HepG2 (cell line): ENCODE measurements around the gene DNM1L. TPM values are rescaled to one million over a fixed set of nuclear protein-coding genes. Genes with fewer than 3 reads are reported as not detected.

Experiments
- ATAC-seq: fragments of 200-7000 bp; cut with Tn5 transposase; 3 replicates; pipeline ENCODE4 v1.9.1; 2020; ENCODE audit warnings: mild to moderate bottlenecking, moderate library complexity
- BruUV-seq: library from RNA; stranded (reverse); fragments of 400-500 nt; replicated peaks from 2 replicates; lab custom pipeline; 2021; lab: Mats Ljungman, UMichigan
- CTCF ChIA-PET: fragments of 300-600 bp; formaldehyde crosslinking; extraction: SDS; loops from one replicate; lab custom pipeline; 2021; ENCODE audit warnings: low total read pairs, inconsistent platforms, low intra/inter-chr PET ratio; lab: Yijun Ruan, JAX
- POLR2A ChIA-PET: fragments of 350-600 bp; sonication (Branson Sonifier 250); formaldehyde crosslinking; loops from one replicate; lab custom pipeline; 2020; ENCODE audit warnings: antibody characterized with exemption, inconsistent platforms; lab: Yijun Ruan, JAX
- DNase-seq: peaks from one replicate; pipeline ENCODE4 v3.0.0-alpha.2; 2015; ENCODE audit warnings: low spot score
- FAIRE-seq: peaks from 3 replicates; lab custom pipeline; 2011; peaks lifted over from hg19 to GRCh38; lab: Jason Lieb, UNC
- H2AFZ ChIP-seq: one replicate; pipeline ENCODE4 v1.6.1; 2011; ENCODE audit warnings: low read length, inconsistent platforms
- H3K27ac ChIP-seq: fragments of 300-600 bp; 3 replicates; pipeline ENCODE4 v1.8.0; 2011; ENCODE audit warnings: mixed run types, mild to moderate bottlenecking, mixed read lengths, low read length, inconsistent platforms; ENCODE audit not compliant: insufficient read depth; ENCODE audit errors: extremely low read length
- H3K27me3 ChIP-seq, 2 experiments: fragments of 200-600 bp in 1 of 2; 2 replicates in 1 of 2; 3 replicates in 1 of 2; pipeline versions ENCODE4 v1.6.0 to v1.8.0; 2011; ENCODE audit warnings: low read length in 2 of 2, mild to moderate bottlenecking in 2 of 2, moderate library complexity in 2 of 2, inconsistent platforms in 1 of 2; ENCODE audit not compliant: insufficient read depth in 2 of 2, control insufficient read depth in 1 of 2
- H3K36me3 ChIP-seq, 2 experiments: fragments of 200-600 bp in 1 of 2; replicated peaks in 1 of 2; 2 replicates in 1 of 2; 3 replicates in 1 of 2; pipeline versions ENCODE4 v1.5.1 to v1.8.0; 2011; ENCODE audit warnings: low read length in 2 of 2, inconsistent platforms in 1 of 2; ENCODE audit not compliant: insufficient read depth in 2 of 2, control insufficient read depth in 1 of 2
- H3K4me1 ChIP-seq: 2 replicates; pipeline ENCODE4 v1.5.1; 2012; ENCODE audit warnings: low read length, inconsistent platforms; ENCODE audit not compliant: insufficient read depth
- H3K4me2 ChIP-seq: 2 replicates; pipeline ENCODE4 v1.6.0; 2011; ENCODE audit warnings: low read depth, low read length, inconsistent platforms
- H3K4me3 ChIP-seq, 3 experiments: fragments of 200-600 bp in 1 of 3; sonication (generic), shearing (Covaris generic) in 1 of 3; replicated peaks in 1 of 3; 2 replicates each; pipeline ENCODE4 v1.5.1; 2011 to 2016; ENCODE audit warnings: low read length in 3 of 3, inconsistent platforms in 2 of 3, low read depth in 2 of 3, mild to moderate bottlenecking in 2 of 3, control low read depth in 1 of 3, mixed read lengths in 1 of 3; ENCODE audit not compliant: insufficient read depth in 1 of 3
- H3K79me2 ChIP-seq: one replicate; pipeline ENCODE4 v1.6.1; 2011; ENCODE audit warnings: low read length, inconsistent platforms; ENCODE audit not compliant: insufficient read depth
- H3K9ac ChIP-seq: 2 replicates; pipeline ENCODE4 v1.6.0; 2011; ENCODE audit warnings: mild to moderate bottlenecking, low read depth, low read length, inconsistent platforms; ENCODE audit not compliant: insufficient read depth
- H3K9me3 ChIP-seq: 2 replicates; pipeline ENCODE4 v1.5.1; 2012; ENCODE audit warnings: mild to moderate bottlenecking, low read length
- H4K20me1 ChIP-seq: 2 replicates; pipeline ENCODE4 v1.6.0; 2011; ENCODE audit warnings: inconsistent platforms, mild to moderate bottlenecking, low read length, moderate library complexity; ENCODE audit not compliant: insufficient read depth
- CBX1 ChIP-seq: IDR thresholded peaks from one replicate; pipeline ENCODE4 v1.6.1; 2016; ENCODE audit warnings: antibody characterized with exemption, low read depth
- GZF1 ChIP-seq: sonication (generic); formaldehyde crosslinking; IDR thresholded peaks from 2 replicates; pipeline ENCODE4 v1.5.1; 2020; ENCODE audit warnings: mild to moderate bottlenecking, missing genetic modification reagents
- HOXA9 ChIP-seq: sonication (generic); formaldehyde crosslinking; IDR thresholded peaks from 2 replicates; pipeline ENCODE4 v1.8.1; 2022; ENCODE audit warnings: missing genetic modification reagents, mild to moderate bottlenecking, moderate library complexity, borderline replicate concordance
- MTF2 ChIP-seq: sonication (generic); formaldehyde crosslinking; IDR thresholded peaks from 2 replicates; pipeline ENCODE4 v1.5.0; 2020; ENCODE audit warnings: missing genetic modification reagents, borderline replicate concordance
- NFYC ChIP-seq: IDR thresholded peaks from 2 replicates; pipeline ENCODE4 v1.6.1; 2016; ENCODE audit warnings: missing genetic modification reagents, missing compliant biosample characterization
- RNF2 ChIP-seq: fragments of 450-650 bp; conservative IDR thresholded peaks from 2 replicates; pipeline ENCODE4 v1.6.1; 2016; ENCODE audit warnings: low read depth
- SIX1 ChIP-seq: sonication (generic); formaldehyde crosslinking; IDR thresholded peaks from 2 replicates; pipeline ENCODE4 v1.4.0; 2020; ENCODE audit warnings: missing genetic modification reagents, borderline replicate concordance
- ZNF33B ChIP-seq: sonication (generic); formaldehyde crosslinking; IDR thresholded peaks from 2 replicates; pipeline ENCODE4 v1.5.1; 2020; ENCODE audit warnings: mild to moderate bottlenecking, missing genetic modification reagents
- ZNF451 ChIP-seq: sonication (generic); formaldehyde crosslinking; IDR thresholded peaks from 2 replicates; pipeline ENCODE4 v1.5.0; 2020; ENCODE audit warnings: mild to moderate bottlenecking, missing genetic modification reagents
- ZNF543 ChIP-seq: sonication (generic); formaldehyde crosslinking; IDR thresholded peaks from 2 replicates; pipeline ENCODE4 v1.4.0; 2020; ENCODE audit warnings: mild to moderate bottlenecking, missing genetic modification reagents
- WGBS: methylation state at CpG from one replicate; pipeline ENCODE4 v1.1.6; 2017; ENCODE audit warnings: low lambda C conversion rate; 5-methylcytosine and 5-hydroxymethylcytosine counted together
- in situ Hi-C: cut with HindIII; loops from 2 replicates; pipeline ENCODE4 v1.10.0; 2017; ENCODE audit warnings: low pct_unique_long_range_greater_than_20kb; ENCODE audit not compliant: extremely low pct_ligation_motif_present
- intact Hi-C: fragments of 100-400 bp; cut with micrococcal nuclease; formaldehyde crosslinking; loops from one replicate; pipeline ENCODE4 v1.10.0; 2022; ENCODE audit not compliant: unreplicated experiment
- polyA plus RNA-seq, 8 experiments: library from polyadenylated mRNA; depleted of rRNA in 3 of 8; stranded (reverse) in 7 of 8; unstranded in 1 of 8; fragments of >200 nt; fragmentation: Illumina TruSeq in 4 of 8; extraction: Trizol in 4 of 8; gene quantifications; 2 replicates each; pipeline versions ENCODE4 v1.2.1 to v1.2.3, GENCODE V29; 2011 to 2016; ENCODE audit warnings: low read depth in 4 of 8, missing spikeins in 1 of 8, mixed read lengths in 1 of 8; ENCODE audit not compliant: insufficient read depth in 1 of 8
- total RNA-seq, 5 experiments: library from RNA; depleted of rRNA; stranded (reverse); fragments of >200 nt; fragmentation: Illumina TruSeq; extraction: Trizol; gene quantifications; 2 replicates each; pipeline ENCODE4 v1.2.3, GENCODE V29; 2016; ENCODE audit warnings: low read depth in 1 of 5
- TF ChIP-seq, protein P1 (sequence below): IDR thresholded peaks from 2 replicates; pipeline ENCODE4 v1.6.1; 2016; ENCODE audit warnings: missing compliant biosample characterization, missing genetic modification reagents, borderline replicate concordance
- TF ChIP-seq, protein P2 (sequence below): fragments of 450-650 bp; IDR thresholded peaks from 2 replicates; pipeline ENCODE4 v1.6.1; 2017; ENCODE audit warnings: mild to moderate bottlenecking
- TF ChIP-seq, protein P3 (sequence below), 2 experiments: sonication (generic) in 1 of 2; formaldehyde crosslinking in 1 of 2; IDR thresholded peaks; 2 replicates each; pipeline versions ENCODE4 v1.4.0 to v1.6.1; 2018 to 2020; ENCODE audit warnings: missing genetic modification reagents in 2 of 2, borderline replicate concordance in 1 of 2, low read depth in 1 of 2, mild to moderate bottlenecking in 1 of 2, missing biosample characterization in 1 of 2
- TF ChIP-seq, protein P4 (sequence below): sonication (generic); formaldehyde crosslinking; IDR thresholded peaks from 2 replicates; pipeline ENCODE4 v1.5.0; 2020; ENCODE audit warnings: missing genetic modification reagents

The DNM1L gene
- total and polyA plus RNA-seq, 2 of the 13 experiments (the other 11 are each of a cell fraction or from before 2014, with no cell fraction given): 35.9 to 65.8 TPM

DNA sequence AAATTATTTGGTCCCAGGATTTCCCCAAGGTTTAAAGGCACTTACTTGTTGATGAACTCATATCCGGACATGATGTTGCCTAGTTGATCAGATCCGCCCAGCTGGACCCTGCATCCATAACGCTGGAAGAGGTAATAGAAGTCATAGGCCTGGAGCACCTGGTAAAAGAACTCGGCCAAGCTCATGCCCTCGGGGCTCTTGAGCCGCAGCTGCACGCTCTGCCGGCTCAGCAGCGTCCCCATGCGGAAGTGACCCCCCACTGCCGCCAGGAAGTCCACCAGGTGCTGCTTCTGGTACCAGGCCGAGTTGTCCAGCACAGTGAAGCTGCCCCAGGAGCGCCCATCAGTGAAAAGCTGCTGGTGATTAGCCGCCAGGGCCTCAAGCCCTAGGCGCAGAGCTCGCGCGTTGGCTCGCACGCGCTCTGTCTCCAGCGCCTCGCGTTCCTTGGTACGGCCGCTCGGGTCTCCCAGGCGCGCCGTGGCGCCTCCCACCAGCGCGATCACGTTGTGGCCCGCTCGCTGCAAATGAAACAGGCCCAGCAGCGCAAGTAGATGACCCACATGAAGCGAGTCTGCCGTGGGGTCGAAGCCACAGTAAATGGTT lies 76.1 kb downstream of the DNM1L start:
- Histone ChIP-seq H3K27me3 (no peaks in the 10 kb centered on the region; a peak in 1 of 5 replicates), H3K4me2 (peak overlapping the region; percentile 80), H3K9me3 (no peaks in the 10 kb centered on the region), H4K20me1 (no peaks in the 10 kb centered on the region), H3K79me2 (peaks cover 29% of the 10 kb centered on the region), H3K4me3 (peak overlapping the region; percentile 86 to 95 (median 91)), H3K36me3 (peaks cover 5 to 22% of the 10 kb centered on the region in 2 experiments; a peak in 4 of 5 replicates), H3K9ac (peak overlapping the region; percentile 90), H3K27ac (peak overlapping the region; percentile 76), H3K4me1 (peaks cover 30% of the 10 kb centered on the region), H2AFZ (peak overlapping the region; percentile 55)
- POLR2A ChIA-PET: interaction anchor here (0.7 to 2.0 kb wide), 15 partner anchors 11 to 1267 kb away, joined by 3 to 31 read pairs (median 3); partner anchors contain the start of genes ALG10, DNM1L, ETFBKMT and FGD4
- intact Hi-C loops: loop anchor here (1.0 to 10.0 kb wide), 4 partner anchors 110 to 1267 kb away; partner anchors contain the start of gene ALG10
- TSS peak; percentile 85 for BruUV-seq
- in situ Hi-C loops: loop anchor here (5.0 to 25.0 kb wide), 3 partner anchors 147 to 1267 kb away; partner anchors contain the start of gene ALG10
- CTCF ChIA-PET: interaction anchor here (1.4 to 2.4 kb wide), 2 partner anchors 164 to 390 kb away, joined by 4 to 25 read pairs; no protein-coding TSS in a partner anchor
- peak; percentile 60 for DNase-seq
- peak; percentile 79 for ATAC-seq
- FAIRE-seq: no peak
- WGBS: 0% methylated on average over 12 of the region's 40 CpGs
- TF ChIP-seq SIX1 (CRISPR knock-in tag): no peak
- peak; percentile 43; the same call in 1 of the 2 replicates for TF ChIP-seq GZF1 (CRISPR knock-in tag)
- TF ChIP-seq, protein P1, sequence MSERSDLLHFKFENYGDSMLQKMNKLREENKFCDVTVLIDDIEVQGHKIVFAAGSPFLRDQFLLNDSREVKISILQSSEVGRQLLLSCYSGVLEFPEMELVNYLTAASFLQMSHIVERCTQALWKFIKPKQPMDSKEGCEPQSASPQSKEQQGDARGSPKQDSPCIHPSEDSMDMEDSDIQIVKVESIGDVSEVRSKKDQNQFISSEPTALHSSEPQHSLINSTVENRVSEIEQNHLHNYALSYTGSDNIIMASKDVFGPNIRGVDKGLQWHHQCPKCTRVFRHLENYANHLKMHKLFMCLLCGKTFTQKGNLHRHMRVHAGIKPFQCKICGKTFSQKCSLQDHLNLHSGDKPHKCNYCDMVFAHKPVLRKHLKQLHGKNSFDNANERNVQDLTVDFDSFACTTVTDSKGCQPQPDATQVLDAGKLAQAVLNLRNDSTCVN (CRISPR knock-in tag): 0 out of 2 replicates have a peak, but pooled peaks have one; percentile 57
- TF ChIP-seq ZNF33B (CRISPR knock-in tag): 0 out of 2 replicates have a peak, but pooled peaks have one; percentile 17
- TF ChIP-seq NFYC: no peak
- TF ChIP-seq RNF2: no peak
- TF ChIP-seq, protein P2, sequence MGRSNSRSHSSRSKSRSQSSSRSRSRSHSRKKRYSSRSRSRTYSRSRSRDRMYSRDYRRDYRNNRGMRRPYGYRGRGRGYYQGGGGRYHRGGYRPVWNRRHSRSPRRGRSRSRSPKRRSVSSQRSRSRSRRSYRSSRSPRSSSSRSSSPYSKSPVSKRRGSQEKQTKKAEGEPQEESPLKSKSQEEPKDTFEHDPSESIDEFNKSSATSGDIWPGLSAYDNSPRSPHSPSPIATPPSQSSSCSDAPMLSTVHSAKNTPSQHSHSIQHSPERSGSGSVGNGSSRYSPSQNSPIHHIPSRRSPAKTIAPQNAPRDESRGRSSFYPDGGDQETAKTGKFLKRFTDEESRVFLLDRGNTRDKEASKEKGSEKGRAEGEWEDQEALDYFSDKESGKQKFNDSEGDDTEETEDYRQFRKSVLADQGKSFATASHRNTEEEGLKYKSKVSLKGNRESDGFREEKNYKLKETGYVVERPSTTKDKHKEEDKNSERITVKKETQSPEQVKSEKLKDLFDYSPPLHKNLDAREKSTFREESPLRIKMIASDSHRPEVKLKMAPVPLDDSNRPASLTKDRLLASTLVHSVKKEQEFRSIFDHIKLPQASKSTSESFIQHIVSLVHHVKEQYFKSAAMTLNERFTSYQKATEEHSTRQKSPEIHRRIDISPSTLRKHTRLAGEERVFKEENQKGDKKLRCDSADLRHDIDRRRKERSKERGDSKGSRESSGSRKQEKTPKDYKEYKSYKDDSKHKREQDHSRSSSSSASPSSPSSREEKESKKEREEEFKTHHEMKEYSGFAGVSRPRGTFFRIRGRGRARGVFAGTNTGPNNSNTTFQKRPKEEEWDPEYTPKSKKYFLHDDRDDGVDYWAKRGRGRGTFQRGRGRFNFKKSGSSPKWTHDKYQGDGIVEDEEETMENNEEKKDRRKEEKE: no peak
- no peak for TF ChIP-seq ZNF543 (CRISPR knock-in tag)
- peak; percentile 65 for TF ChIP-seq CBX1
- TF ChIP-seq HOXA9 (CRISPR knock-in tag): no peak
- peak; percentile 41; the same call in 1 of the 2 replicates for TF ChIP-seq ZNF451 (CRISPR knock-in tag)
- TF ChIP-seq, protein P3, sequence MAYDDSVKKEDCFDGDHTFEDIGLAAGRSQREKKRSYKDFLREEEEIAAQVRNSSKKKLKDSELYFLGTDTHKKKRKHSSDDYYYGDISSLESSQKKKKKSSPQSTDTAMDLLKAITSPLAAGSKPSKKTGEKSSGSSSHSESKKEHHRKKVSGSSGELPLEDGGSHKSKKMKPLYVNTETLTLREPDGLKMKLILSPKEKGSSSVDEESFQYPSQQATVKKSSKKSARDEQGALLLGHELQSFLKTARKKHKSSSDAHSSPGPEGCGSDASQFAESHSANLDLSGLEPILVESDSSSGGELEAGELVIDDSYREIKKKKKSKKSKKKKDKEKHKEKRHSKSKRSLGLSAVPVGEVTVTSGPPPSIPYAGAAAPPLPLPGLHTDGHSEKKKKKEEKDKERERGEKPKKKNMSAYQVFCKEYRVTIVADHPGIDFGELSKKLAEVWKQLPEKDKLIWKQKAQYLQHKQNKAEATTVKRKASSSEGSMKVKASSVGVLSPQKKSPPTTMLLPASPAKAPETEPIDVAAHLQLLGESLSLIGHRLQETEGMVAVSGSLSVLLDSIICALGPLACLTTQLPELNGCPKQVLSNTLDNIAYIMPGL (CRISPR knock-in tag; IDR thresholded peaks at IDR 0.05; ENCODE audit: borderline replicate concordance in 1 of 2, low read depth in 1 of 2): peak; percentile 88 to 97
- TF ChIP-seq, protein P4, sequence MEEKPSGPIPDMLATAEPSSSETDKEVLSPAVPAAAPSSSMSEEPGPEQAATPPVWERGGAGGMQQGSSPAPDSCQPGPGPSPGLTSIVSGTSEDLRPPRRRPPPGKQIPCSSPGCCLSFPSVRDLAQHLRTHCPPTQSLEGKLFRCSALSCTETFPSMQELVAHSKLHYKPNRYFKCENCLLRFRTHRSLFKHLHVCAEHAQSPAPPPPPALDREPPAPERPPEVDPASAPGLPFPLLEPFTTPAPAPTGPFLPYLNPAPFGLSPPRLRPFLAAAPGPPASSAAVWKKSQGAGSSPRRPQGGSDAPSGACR (CRISPR knock-in tag): 0 out of 2 replicates have a peak, but pooled peaks have one; percentile 49
- TF ChIP-seq MTF2: peak; percentile 60; the same call in 1 of the 2 replicates
